Jurkat, Clone E6-1 (cell line): ENCODE results near the gene GRHL3.

ENCODE experiments used
- DNase-seq: peaks from one replicate; pipeline ENCODE4 v3.0.0-alpha.2; 2011; ENCODE audit warnings: low read depth, low spot score
- H3K4me3 ChIP-seq: 2 replicates; pipeline ENCODE4 v1.5.1; 2011; ENCODE audit warnings: mild to moderate bottlenecking, low read length, control low read depth, moderate library complexity

The GRHL3 gene

GRCh38 chr1:24385160-24385940 is 66.2 kb downstream of the GRHL3 start:
- DNase-seq, result no peak
- no peak overlapping the region for H3K4me3 ChIP-seq

GRCh38 chr1:24386241-24386640 is 67.1 kb downstream of the GRHL3 start:
- H3K4me3 ChIP-seq, result no peak overlapping the region
- no peak for DNase-seq

- H3K4me3 ChIP-seq, result no peak overlapping the region
- DNase-seq, result no peak
These were observed 67.8 kb downstream of the GRHL3 start for GRCh38 chr1:24386931-24387330.

- no peak overlapping the region for H3K4me3 ChIP-seq
- DNase-seq, result no peak
These were observed 68.5 kb downstream of the GRHL3 start for GRCh38 chr1:24387636-24388175.

- H3K4me3 ChIP-seq, result no peak overlapping the region
- no peak for DNase-seq
These were observed 69.3 kb downstream of the GRHL3 start for GRCh38 chr1:24388331-24388885.

GRCh38 chr1:24389231-24389678 is 70.1 kb downstream of the GRHL3 start:
- H3K4me3 ChIP-seq, result no peak overlapping the region
- no peak for DNase-seq

GRCh38 chr1:24390924-24391782 is 72.0 kb downstream of the GRHL3 start:
- peak; percentile 48 for DNase-seq
- no peak overlapping the region for H3K4me3 ChIP-seq

- H3K4me3 ChIP-seq, result no peak overlapping the region
- DNase-seq, result peak; percentile 27
These were observed 72.9 kb downstream of the GRHL3 start for GRCh38 chr1:24391882-24392603.

GRCh38 chr1:24392604-24392946 is 73.4 kb downstream of the GRHL3 start:
- H3K4me3 ChIP-seq, result no peak overlapping the region
- DNase-seq, result no peak

GRCh38 chr1:24392982-24393650 is 74.0 kb downstream of the GRHL3 start:
- DNase-seq, result no peak
- no peak overlapping the region for H3K4me3 ChIP-seq

GRCh38 chr1:24393892-24394291 is 74.7 kb downstream of the GRHL3 start:
- H3K4me3 ChIP-seq, result no peak overlapping the region
- no peak for DNase-seq

GRCh38 chr1:24400065-24400464 is 80.9 kb downstream of the GRHL3 start:
- no peak for DNase-seq
- no peak overlapping the region for H3K4me3 ChIP-seq

GRCh38 chr1:24403806-24404205 is 84.6 kb downstream of the GRHL3 start:
- no peak overlapping the region for H3K4me3 ChIP-seq
- DNase-seq, result no peak
